Mesendoderm (in vitro differentiated cells): ENCODE measurements around the gene ZNF771.
"Not testable (repeated sequence)": the region's sequence is repeated elsewhere in the genome, so short reads cannot be mapped to it uniquely, and the experiment has no call there.

ENCODE experiments used
- DNase-seq: peaks from one replicate; pipeline ENCODE4 v3.0.0; 2013
- H2AK5ac ChIP-seq: 2 replicates; pipeline ENCODE4 v1.6.1; 2013; ENCODE audit warnings: low read length, inconsistent platforms
- H2BK120ac ChIP-seq: 2 replicates; pipeline ENCODE4 v1.6.1; 2013; ENCODE audit warnings: low read depth, mild to moderate bottlenecking, low read length, moderate library complexity, mixed read lengths
- H2BK15ac ChIP-seq: replicated peaks from 2 replicates; pipeline ENCODE4 v1.6.1; 2013; ENCODE audit warnings: low read depth, mild to moderate bottlenecking, moderate library complexity
- H2BK5ac ChIP-seq: 2 replicates; pipeline ENCODE4 v1.6.1; 2013; ENCODE audit warnings: low read length, inconsistent platforms
- H3K18ac ChIP-seq: 2 replicates; pipeline ENCODE4 v1.6.1; 2013; ENCODE audit warnings: mild to moderate bottlenecking, low read length, mixed read lengths
- H3K23ac ChIP-seq: one replicate; pipeline ENCODE4 v1.6.1; 2013; ENCODE audit warnings: low read length
- H3K27ac ChIP-seq: 2 replicates; pipeline ENCODE4 v1.5.1; 2013; ENCODE audit warnings: low read depth, mild to moderate bottlenecking, inconsistent platforms, low read length, moderate library complexity
- H3K27me3 ChIP-seq: 2 replicates; pipeline ENCODE4 v1.6.1; 2013; ENCODE audit warnings: low read length, control low read depth, mild to moderate bottlenecking, inconsistent platforms; ENCODE audit not compliant: insufficient read depth, poor library complexity
- H3K36me3 ChIP-seq: 2 replicates; pipeline ENCODE4 v1.6.1; 2013; ENCODE audit warnings: low read length, inconsistent platforms; ENCODE audit not compliant: control insufficient read depth, insufficient read depth
- H3K4ac ChIP-seq: one replicate; pipeline ENCODE4 v1.6.1; 2013; ENCODE audit warnings: low read depth, mild to moderate bottlenecking, low read length, moderate library complexity
- H3K4me1 ChIP-seq: 2 replicates; pipeline ENCODE4 v1.6.1; 2013; ENCODE audit warnings: low read depth, low read length, inconsistent platforms; ENCODE audit not compliant: control insufficient read depth
- H3K4me2 ChIP-seq: 2 replicates; pipeline ENCODE4 v1.6.1; 2013; ENCODE audit warnings: low read length
- H3K4me3 ChIP-seq: 2 replicates; pipeline ENCODE4 v1.5.1; 2013; ENCODE audit warnings: mild to moderate bottlenecking, low read length
- H3K56ac ChIP-seq: one replicate; pipeline ENCODE4 v1.6.1; 2013; ENCODE audit warnings: low read length
- H3K79me1 ChIP-seq: 2 replicates; pipeline ENCODE4 v1.6.1; 2013; ENCODE audit warnings: low read length, inconsistent platforms
- H3K79me2 ChIP-seq: 2 replicates; pipeline ENCODE4 v1.6.1; 2013; ENCODE audit warnings: mild to moderate bottlenecking, low read length; ENCODE audit not compliant: control insufficient read depth, insufficient read depth
- H3K9ac ChIP-seq: 2 replicates; pipeline ENCODE4 v1.6.1; 2013; ENCODE audit warnings: low read length, inconsistent platforms
- H4K5ac ChIP-seq: one replicate; pipeline ENCODE4 v1.6.1; 2013; ENCODE audit warnings: low read length
- H4K8ac ChIP-seq: one replicate; pipeline ENCODE4 v1.6.1; 2013; ENCODE audit warnings: low read depth, mild to moderate bottlenecking, control low read depth, low read length, moderate library complexity
- WGBS: extraction: QIAGEN DNeasy Blood & Tissue Kit; methylation state at CpG from one replicate; pipeline ENCODE4 v1.1.7; 2013; ENCODE audit warnings: low lambda C conversion rate, missing lambda C conversion rate; ENCODE audit not compliant: insufficient coverage; ENCODE audit errors: extremely low coverage; 5-methylcytosine and 5-hydroxymethylcytosine counted together

The ZNF771 gene

GRCh38 chr16:30446203-30446595, 38.8 kb downstream of the ZNF771 start:
- Histone ChIP-seq H3K4me3 (no peak overlapping the region), H2BK5ac (no peak overlapping the region), H3K79me2 (peaks cover 2% of the 10 kb centered on the region), H3K36me3 (no peaks in the 10 kb centered on the region), H3K79me1 (peaks cover 4% of the 10 kb centered on the region), H4K8ac (no peak overlapping the region), H4K5ac (no peak overlapping the region), H3K4me1 (no peaks in the 10 kb centered on the region), H3K4me2 (peak overlapping the region; percentile 52), H3K27ac (no peak overlapping the region), H3K23ac (no peak overlapping the region), H3K9ac (peak overlapping the region; percentile 63), H3K56ac (peak overlapping the region; percentile 82), H2BK15ac (no peak overlapping the region), H2BK120ac (no peak overlapping the region), H3K18ac (no peak overlapping the region), H3K4ac (no peak overlapping the region), H2AK5ac (no peak overlapping the region), H3K27me3 (no peaks in the 10 kb centered on the region)
- no peak for DNase-seq
- WGBS = no CpG with 5 or more reads among the region's 10 CpGs

GRCh38 chr16:30447512-30448226, 40.3 kb downstream of the ZNF771 start:
- no peak overlapping the region for H3K27ac ChIP-seq
- H4K5ac ChIP-seq = no peak overlapping the region

GRCh38 chr16:30449116-30449435, 41.7 kb downstream of the ZNF771 start:
- WGBS = no CpG with 5 or more reads among the region's 3 CpGs
- no peaks in the 10 kb centered on the region for H3K27me3 ChIP-seq

More at GRCh38 chr16:30447512-30448226, 40.3 kb downstream of the ZNF771 start:
- no peak overlapping the region for H4K8ac ChIP-seq
- H3K4ac ChIP-seq = no peak overlapping the region
- H3K79me2 ChIP-seq = peaks cover 2% of the 10 kb centered on the region
- no CpG with 5 or more reads among the region's 12 CpGs for WGBS
- H2BK120ac ChIP-seq = no peak overlapping the region
- H3K23ac ChIP-seq = no peak overlapping the region
- H3K4me1 ChIP-seq = no peaks in the 10 kb centered on the region
- no peaks in the 10 kb centered on the region for H3K27me3 ChIP-seq
- no peak overlapping the region for H3K4me2 ChIP-seq
- no peak overlapping the region for H3K56ac ChIP-seq
- peaks cover 4% of the 10 kb centered on the region for H3K79me1 ChIP-seq
- H3K4me3 ChIP-seq = no peak overlapping the region
- no peaks in the 10 kb centered on the region for H3K36me3 ChIP-seq
- no peak overlapping the region for H2AK5ac ChIP-seq
- no peak overlapping the region for H3K18ac ChIP-seq
- H3K9ac ChIP-seq = no peak overlapping the region
- H2BK5ac ChIP-seq = no peak overlapping the region
- no peak overlapping the region for H2BK15ac ChIP-seq
- no peak for DNase-seq

GRCh38 chr16:30452709-30453580, 45.5 kb downstream of the ZNF771 start:
- H2AK5ac ChIP-seq, H3K18ac ChIP-seq, H3K4me1 ChIP-seq, H3K56ac ChIP-seq, H4K8ac ChIP-seq, H3K23ac ChIP-seq, DNase-seq, H3K79me2 ChIP-seq, H4K5ac ChIP-seq, H2BK120ac ChIP-seq, H3K4ac ChIP-seq, H3K36me3 ChIP-seq, H2BK15ac ChIP-seq, H3K79me1 ChIP-seq, H3K4me3 ChIP-seq, H2BK5ac ChIP-seq, H3K4me2 ChIP-seq, H3K27ac ChIP-seq, H3K9ac ChIP-seq, H3K27me3 ChIP-seq: not testable (repeated sequence)
- no CpG with 5 or more reads among the region's 20 CpGs for WGBS

More at GRCh38 chr16:30449116-30449435, 41.7 kb downstream of the ZNF771 start:
- no peak overlapping the region for H3K18ac ChIP-seq
- no peaks in the 10 kb centered on the region for H3K4me1 ChIP-seq
- no peak for DNase-seq
- H3K4ac ChIP-seq = no peak overlapping the region
- no peak overlapping the region for H4K5ac ChIP-seq
- H3K23ac ChIP-seq = no peak overlapping the region
- H3K56ac ChIP-seq = no peak overlapping the region
- no peak overlapping the region for H2BK5ac ChIP-seq
- no peaks in the 10 kb centered on the region for H3K36me3 ChIP-seq
- no peak overlapping the region for H3K27ac ChIP-seq
- H2BK120ac ChIP-seq = no peak overlapping the region
- no peak overlapping the region for H3K4me3 ChIP-seq
- H4K8ac ChIP-seq = no peak overlapping the region
- H3K4me2 ChIP-seq = no peak overlapping the region
- no peak overlapping the region for H2BK15ac ChIP-seq
- H3K79me2 ChIP-seq = peaks cover 2% of the 10 kb centered on the region
- H3K79me1 ChIP-seq = peaks cover 4% of the 10 kb centered on the region
- no peak overlapping the region for H3K9ac ChIP-seq
- no peak overlapping the region for H2AK5ac ChIP-seq

GRCh38 chr16:30456302-30456701, 48.9 kb downstream of the ZNF771 start:
- Histone ChIP-seq H3K36me3 (no peaks in the 10 kb centered on the region), H3K4me1 (no peaks in the 10 kb centered on the region), H2BK5ac (no peak overlapping the region), H4K5ac (no peak overlapping the region), H3K56ac (no peak overlapping the region), H3K9ac (no peak overlapping the region), H3K23ac (no peak overlapping the region), H2BK120ac (no peak overlapping the region), H3K27ac (no peak overlapping the region), H4K8ac (no peak overlapping the region), H3K4ac (no peak overlapping the region), H3K4me2 (no peak overlapping the region), H3K79me2 (no peaks in the 10 kb centered on the region), H2BK15ac (no peak overlapping the region), H3K27me3 (no peaks in the 10 kb centered on the region), H3K4me3 (no peak overlapping the region), H3K79me1 (no peaks in the 10 kb centered on the region), H3K18ac (no peak overlapping the region), H2AK5ac (no peak overlapping the region)
- no CpG with 5 or more reads among the region's 1 CpG for WGBS
- no peak for DNase-seq
